GM08714 (cell line): Measurements from ENCODE around the gene LHFPL2.

Source experiments
- H3K4me3 ChIP-seq: fragments of 200-500 bp; sonication (Bioruptor generic); 2 replicates; pipeline ENCODE4 v1.5.1; 2014; ENCODE audit warnings: mild to moderate bottlenecking, low read length, inconsistent platforms
- ZNF274 ChIP-seq: IDR thresholded peaks from 2 replicates; pipeline ENCODE4 v1.6.1; 2012; ENCODE audit warnings: mild to moderate bottlenecking, low read depth, low read length

LHFPL2 gene

GRCh38 chr5:78509145-78509865 lies 139.3 kb downstream of the LHFPL2 start:
- no peak for TF ChIP-seq ZNF274
- H3K4me3 ChIP-seq: peak overlapping the region; percentile 27; the same call in 1 of the 2 replicates

GRCh38 chr5:78508186-78508765 lies 140.3 kb downstream of the LHFPL2 start:
- TF ChIP-seq ZNF274: no peak

GRCh38 chr5:78507531-78507930 lies 141.0 kb downstream of the LHFPL2 start:
- H3K4me3 ChIP-seq: no peak overlapping the region
- no peak for TF ChIP-seq ZNF274

More at GRCh38 chr5:78508186-78508765, 140.3 kb downstream of the LHFPL2 start:
- H3K4me3 ChIP-seq: no peak overlapping the region

- TF ChIP-seq ZNF274: no peak
- no peak overlapping the region for H3K4me3 ChIP-seq
These were observed 142.1 kb downstream of the LHFPL2 start for GRCh38 chr5:78506261-78507024.

- no peak overlapping the region for H3K4me3 ChIP-seq
- no peak for TF ChIP-seq ZNF274
These were observed 142.7 kb downstream of the LHFPL2 start for GRCh38 chr5:78505860-78506259.

- TF ChIP-seq ZNF274: no peak
These were observed 143.6 kb downstream of the LHFPL2 start for GRCh38 chr5:78504704-78505677.

GRCh38 chr5:78503958-78504653 lies 144.5 kb downstream of the LHFPL2 start:
- H3K4me3 ChIP-seq: no peak overlapping the region
- no peak for TF ChIP-seq ZNF274

More at GRCh38 chr5:78504704-78505677, 143.6 kb downstream of the LHFPL2 start:
- H3K4me3 ChIP-seq: no peak overlapping the region

GRCh38 chr5:78501411-78502352 lies 146.9 kb downstream of the LHFPL2 start:
- H3K4me3 ChIP-seq: no peak overlapping the region
- TF ChIP-seq ZNF274: no peak

- TF ChIP-seq ZNF274: no peak
- H3K4me3 ChIP-seq: no peak overlapping the region
These were observed 147.7 kb downstream of the LHFPL2 start for GRCh38 chr5:78500871-78501270.

- TF ChIP-seq ZNF274: no peak
- no peak overlapping the region for H3K4me3 ChIP-seq
These were observed 148.5 kb downstream of the LHFPL2 start for GRCh38 chr5:78500028-78500427.

- no peak for TF ChIP-seq ZNF274
- no peak overlapping the region for H3K4me3 ChIP-seq
These were observed 149.1 kb downstream of the LHFPL2 start for GRCh38 chr5:78499485-78499884.
